Dedifferentiated amniotic fluid mesenchymal stem cell (primary cell): ENCODE measurements around the gene ELL2.
A peak's percentile ranks its signal among the peaks of the same experiment; 100 is the strongest.

Experiments used
- DNase-seq: peaks from one replicate; pipeline ENCODE4 v3.0.0-alpha.2; 2016; ENCODE audit errors: extremely low spot score

The ELL2 gene

DNA sequence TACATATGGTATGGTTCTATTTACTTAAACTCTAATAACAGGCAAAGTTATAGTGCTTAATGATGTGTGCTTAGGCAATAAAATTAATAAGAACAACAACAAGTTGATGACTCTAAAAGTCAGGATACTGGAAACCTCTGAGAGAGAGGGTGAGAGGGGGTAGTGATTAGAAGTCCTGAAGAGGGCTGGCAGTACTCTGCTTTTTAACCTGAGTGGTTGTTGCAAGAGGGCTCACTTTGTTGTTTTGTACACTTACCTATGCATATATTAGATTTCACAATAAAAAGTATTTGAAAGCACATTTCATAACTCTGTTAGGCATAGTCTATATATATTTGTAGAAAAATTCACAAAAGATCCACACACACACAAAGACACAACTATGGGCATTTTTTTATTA is 21.4 kb upstream of the ELL2 start:
- DNase-seq = no peak

- DNase-seq = no peak
Measured at GRCh38 chr5:95976606-95977005, 15.0 kb upstream of the ELL2 start.

- DNase-seq = no peak
Measured at GRCh38 chr5:95975703-95976102, 14.1 kb upstream of the ELL2 start.

- no peak for DNase-seq
Measured at GRCh38 chr5:95973793-95974325, 12.2 kb upstream of the ELL2 start.

DNA sequence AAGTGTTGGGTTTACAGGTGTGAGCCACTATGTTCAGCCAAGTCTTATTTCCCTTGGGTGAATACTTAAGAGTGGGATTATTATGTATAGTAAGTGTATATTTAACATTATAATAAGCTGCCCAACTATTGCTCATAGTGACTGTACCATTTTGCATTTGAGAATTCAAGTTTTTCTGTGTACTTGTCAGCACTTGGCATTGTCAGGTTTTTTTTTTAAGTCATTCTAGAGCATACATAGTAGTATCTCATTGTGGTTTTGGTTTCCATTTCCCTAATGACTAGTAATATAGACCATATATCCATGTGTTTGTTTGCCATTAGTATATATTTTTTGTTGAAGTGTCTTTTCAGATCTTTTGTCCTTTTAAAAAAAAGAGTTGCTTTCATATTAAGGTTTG is 10.5 kb upstream of the ELL2 start:
- DNase-seq = no peak

GRCh38 chr5:95970359-95970704 is 8.7 kb upstream of the ELL2 start:
- DNase-seq = no peak

- no peak for DNase-seq
Measured at GRCh38 chr5:95969651-95970358, 8.2 kb upstream of the ELL2 start.

- DNase-seq = no peak
Measured at GRCh38 chr5:95969055-95969454, 7.4 kb upstream of the ELL2 start.

DNA sequence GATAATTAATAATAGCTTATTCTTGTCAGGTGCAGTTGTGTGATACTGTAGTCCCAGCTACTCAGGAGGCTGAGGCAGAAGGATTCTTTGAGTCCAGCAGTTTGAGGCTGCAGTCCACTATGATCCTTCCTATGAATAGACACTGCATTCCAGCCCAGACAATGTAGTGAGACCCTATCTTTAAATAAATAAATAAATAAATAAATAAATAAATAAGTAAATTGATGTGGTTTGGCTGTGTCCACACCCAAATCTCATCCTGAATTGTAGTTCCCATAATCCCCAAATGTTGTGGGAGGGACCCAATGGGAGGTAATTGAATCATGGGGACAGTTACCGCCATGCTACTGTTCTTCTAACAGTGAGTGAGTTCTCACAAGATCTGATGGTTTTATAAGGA is 5.6 kb upstream of the ELL2 start:
- no peak for DNase-seq

- no peak for DNase-seq
Measured at GRCh38 chr5:95966005-95966404, 4.4 kb upstream of the ELL2 start.

DNA sequence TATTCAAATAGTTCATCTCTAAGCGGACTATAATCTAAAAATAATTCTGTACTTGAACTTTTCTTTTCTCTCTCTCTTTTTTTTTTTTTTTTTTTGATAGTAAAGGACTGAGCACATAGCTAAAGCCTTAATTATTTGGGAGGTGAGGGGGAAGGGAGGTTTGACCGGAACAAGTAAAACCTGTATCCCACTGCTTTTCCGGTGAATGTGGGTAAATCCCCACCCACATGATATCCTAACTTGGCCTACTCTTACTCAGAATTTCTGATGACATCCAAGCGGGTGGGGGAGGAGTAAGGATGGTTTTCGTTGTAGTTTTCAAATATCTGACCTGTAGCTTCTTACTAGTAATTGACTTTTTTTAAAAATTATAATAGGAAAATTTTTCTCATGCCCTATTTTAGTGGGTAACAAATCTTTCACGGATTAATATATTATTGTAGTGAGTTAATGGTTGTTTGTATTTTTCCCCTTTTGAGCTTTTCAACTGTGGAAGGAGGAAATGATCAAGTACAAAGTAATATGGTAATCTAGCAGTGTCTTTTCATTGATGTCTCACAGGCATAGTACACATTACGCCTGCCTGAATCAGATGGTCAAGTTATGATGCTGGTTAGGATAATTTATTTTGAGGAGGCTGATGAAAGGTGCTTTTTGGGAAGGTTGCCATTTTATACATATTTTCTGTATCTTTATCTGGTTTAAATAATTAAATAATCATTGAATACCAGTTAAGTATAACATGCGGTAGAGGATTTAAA is 2.2 kb upstream of the ELL2 start:
- no peak for DNase-seq

- no peak for DNase-seq
Measured at GRCh38 chr5:95962785-95963184, 1.1 kb upstream of the ELL2 start.

DNA sequence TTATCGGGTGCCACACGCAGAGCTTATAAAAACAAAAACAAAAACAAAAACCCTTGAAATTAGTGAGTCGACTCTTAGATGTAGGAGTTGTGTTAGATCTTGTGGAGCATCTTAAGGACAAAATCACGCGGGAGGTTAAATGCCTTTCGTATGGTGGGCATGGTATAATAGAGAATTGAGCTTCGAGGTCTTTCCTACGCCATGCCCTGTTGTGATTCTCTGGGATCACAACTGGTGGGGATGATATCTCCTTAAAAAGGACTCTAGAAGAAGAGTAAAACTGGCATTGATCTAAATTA is 773 bp upstream of the ELL2 start:
- DNase-seq = no peak

- peak; percentile 74 for DNase-seq
Measured at GRCh38 chr5:95960667-95961616, 709 bp downstream of the ELL2 start.

GRCh38 chr5:95959888-95960666 is 1.6 kb downstream of the ELL2 start:
- DNase-seq = no peak

DNA sequence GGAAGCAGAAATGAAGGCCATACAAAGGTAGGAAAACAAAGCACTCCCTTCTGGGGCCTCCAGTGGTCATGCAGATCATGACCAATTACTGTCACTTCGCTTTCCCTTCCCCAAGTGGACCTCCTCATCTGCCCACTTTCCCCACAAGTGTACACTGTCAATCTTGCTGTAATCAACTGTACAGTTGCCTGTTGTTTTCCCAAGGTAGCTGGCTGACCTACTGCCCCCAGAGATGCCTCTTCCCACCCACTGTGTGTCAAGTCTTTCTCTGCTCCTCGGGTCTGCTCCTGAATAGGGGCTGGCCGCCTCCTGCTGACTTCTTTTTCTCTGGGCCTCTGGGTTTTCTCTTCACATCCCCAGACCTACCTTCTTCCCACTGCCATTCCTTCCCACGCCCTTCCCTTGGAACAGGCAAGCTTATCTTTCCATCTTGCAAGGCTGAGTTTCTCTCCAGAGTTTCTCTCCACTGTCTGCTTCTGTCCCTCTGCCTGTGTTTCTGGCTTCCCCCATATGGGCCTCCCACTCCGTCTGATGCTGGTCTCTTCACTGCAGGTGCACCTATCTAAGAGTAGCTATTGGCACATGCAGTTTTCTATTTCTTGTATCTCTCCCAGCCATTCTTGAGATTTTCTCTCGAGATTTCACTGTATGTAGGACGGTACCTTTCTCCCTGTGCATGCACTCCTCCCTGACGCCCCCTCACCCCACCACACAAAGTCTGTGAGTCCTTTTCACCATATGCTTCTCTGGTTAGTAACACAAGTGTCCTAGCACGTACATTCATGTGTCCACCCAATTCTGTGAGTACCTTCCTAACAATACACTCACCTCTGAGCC is 2.4 kb downstream of the ELL2 start:
- DNase-seq = no peak

GRCh38 chr5:95958310-95959014 is 3.2 kb downstream of the ELL2 start:
- DNase-seq = no peak

DNA sequence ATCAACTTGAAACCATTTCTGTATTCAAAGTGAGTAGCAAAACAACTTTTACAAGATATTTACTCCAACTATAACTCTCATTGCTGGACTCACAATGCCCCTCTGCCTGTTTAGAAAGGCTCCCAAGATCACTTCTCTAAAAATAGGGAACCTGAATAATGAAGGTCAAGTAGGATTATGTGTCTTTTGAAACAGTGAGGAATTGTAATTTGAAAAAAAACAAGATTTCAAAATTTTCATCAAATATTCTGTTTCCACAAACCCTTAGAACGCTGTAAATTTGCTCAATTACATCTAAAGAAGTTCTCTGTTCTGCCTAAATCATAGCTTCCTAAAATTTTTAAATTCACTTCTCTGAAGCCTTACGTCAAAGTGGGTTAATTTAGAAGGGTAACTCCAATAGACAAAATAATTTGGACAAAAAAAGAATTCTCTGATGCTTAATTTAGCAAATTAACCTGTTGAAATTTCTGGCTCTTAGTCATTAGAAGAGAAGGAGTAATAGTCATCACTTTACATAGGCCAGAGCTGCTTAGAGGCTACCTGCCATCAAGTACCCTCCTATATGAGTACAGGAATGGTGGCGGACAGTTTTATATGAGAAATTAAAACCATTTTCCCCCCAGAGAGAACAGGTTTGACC is 4.0 kb downstream of the ELL2 start:
- DNase-seq = no peak

- no peak for DNase-seq
Measured at GRCh38 chr5:95956900-95957293, 4.8 kb downstream of the ELL2 start.
